GM12878 (cell line): Measurements from ENCODE around the gene MEGF6. TPM values are rescaled to one million over a fixed set of nuclear protein-coding genes. Genes with fewer than 3 reads are reported as not detected.

Experiments used
- ATAC-seq: fragments of 200-7000 bp; cut with Tn5 transposase; 3 replicates; pipeline ENCODE4 v1.9.1; 2020; ENCODE audit warnings: mild to moderate bottlenecking, moderate library complexity
- BruUV-seq: library from RNA; stranded (reverse); fragments of 400-500 nt; replicated peaks from 2 replicates; lab custom pipeline; 2021; lab: Mats Ljungman, UMichigan
- CTCF ChIA-PET: fragments of 300-600 bp; sonication (Branson Sonifier 250); formaldehyde crosslinking; extraction: SDS; loops from one replicate; lab custom pipeline; 2021; ENCODE audit warnings: inconsistent platforms; lab: Yijun Ruan, JAX
- POLR2A ChIA-PET: fragments of 350-600 bp; formaldehyde crosslinking; extraction: SDS; loops from one replicate; lab custom pipeline; 2021; ENCODE audit warnings: inconsistent platforms; lab: Charles Lee
- RAD21 ChIA-PET: fragments of 300-600 bp; sonication (Branson Sonifier 250); formaldehyde crosslinking; loops from one replicate; lab custom pipeline; 2023; ENCODE audit warnings: antibody characterized with exemption; ENCODE audit not compliant: unreplicated experiment; lab: Charles Lee
- SMC1A ChIA-PET: fragments of 300-600 bp; sonication (Branson Sonifier 250); formaldehyde crosslinking; loops from one replicate; lab custom pipeline; 2023; ENCODE audit not compliant: unreplicated experiment, uncharacterized antibody; lab: Charles Lee
- DNase-seq: peaks from one replicate; pipeline ENCODE4 v3.0.0-alpha.2; 2011; ENCODE audit warnings: low read depth, low spot score
- FAIRE-seq: peaks from 3 replicates; lab custom pipeline; 2011; peaks lifted over from hg19 to GRCh38; lab: Jason Lieb, UNC
- H2AFZ ChIP-seq: 2 replicates; pipeline ENCODE4 v1.6.0; 2011; ENCODE audit warnings: low read depth, low read length, control low read depth; ENCODE audit not compliant: control insufficient read depth
- H3K27ac ChIP-seq: 2 replicates; pipeline ENCODE4 v1.5.1; 2011; ENCODE audit warnings: control low read depth; ENCODE audit not compliant: control insufficient read depth, insufficient read depth
- H3K27me3 ChIP-seq, 2 experiments: replicated peaks in 1 of 2; 2 replicates each; pipeline versions ENCODE4 v1.6.0 to v1.6.1; 2011; ENCODE audit warnings: low read length in 1 of 2; ENCODE audit not compliant: control insufficient read depth in 2 of 2, insufficient read depth in 2 of 2
- H3K36me3 ChIP-seq, 2 experiments: 2 replicates each; pipeline ENCODE4 v1.5.1; 2011; ENCODE audit warnings: low read length in 1 of 2; ENCODE audit not compliant: control insufficient read depth in 2 of 2, insufficient read depth in 2 of 2
- H3K4me1 ChIP-seq: 2 replicates; pipeline ENCODE4 v1.6.1; 2011; ENCODE audit warnings: mild to moderate bottlenecking, low read length, moderate library complexity, mixed read lengths; ENCODE audit not compliant: control insufficient read depth, insufficient read depth
- H3K4me2 ChIP-seq: 2 replicates; pipeline ENCODE4 v1.6.0; 2011; ENCODE audit warnings: control low read depth; ENCODE audit not compliant: control insufficient read depth, insufficient read depth
- H3K4me3 ChIP-seq: fragments of 200-600 bp; sonication (generic); 2 replicates; pipeline ENCODE4 v1.5.1; 2016
- H3K79me2 ChIP-seq: 2 replicates; pipeline ENCODE4 v1.6.0; 2011; ENCODE audit warnings: low read length; ENCODE audit not compliant: control insufficient read depth, insufficient read depth
- H3K9ac ChIP-seq: 2 replicates; pipeline ENCODE4 v1.8.0; 2011; ENCODE audit warnings: low read length, control low read depth, mixed read lengths; ENCODE audit not compliant: control insufficient read depth, insufficient read depth
- H3K9me3 ChIP-seq: replicated peaks from 3 replicates; pipeline ENCODE4 v1.5.1; 2011; ENCODE audit warnings: mild to moderate bottlenecking, low read length; ENCODE audit not compliant: control insufficient read depth, insufficient read depth
- H4K20me1 ChIP-seq: 2 replicates; pipeline ENCODE4 v1.6.0; 2011; ENCODE audit not compliant: control insufficient read depth, insufficient read depth
- ATF2 ChIP-seq: IDR thresholded peaks from 2 replicates; pipeline ENCODE4 v1.6.1; 2012; ENCODE audit warnings: low read length, inconsistent platforms
- CREM ChIP-seq: IDR thresholded peaks from 2 replicates; pipeline ENCODE4 v1.6.1; 2014; ENCODE audit warnings: antibody characterized with exemption, low read depth
- HDAC6 ChIP-seq: fragments of 200-600 bp; sonication (generic); IDR thresholded peaks from one replicate; pipeline ENCODE4 v1.8.0; 2017; ENCODE audit warnings: antibody characterized with exemption; ENCODE audit not compliant: unreplicated experiment
- HDGF ChIP-seq: fragments of 450-650 bp; IDR thresholded peaks from 2 replicates; pipeline ENCODE4 v1.6.1; 2016; ENCODE audit warnings: antibody characterized with exemption
- IKZF1 ChIP-seq: fragments of 450-650 bp; conservative IDR thresholded peaks from 2 replicates; pipeline ENCODE4 v1.6.1; 2017; ENCODE audit warnings: antibody characterized with exemption, mild to moderate bottlenecking
- NR2F1 ChIP-seq: fragments of 450-650 bp; conservative IDR thresholded peaks from 2 replicates; pipeline ENCODE4 v1.6.1; 2017; ENCODE audit warnings: mild to moderate bottlenecking
- SMC3 ChIP-seq: IDR thresholded peaks from 2 replicates; pipeline ENCODE4 v1.6.1; 2011; ENCODE audit warnings: low read length, improper control_type of control experiment, borderline replicate concordance
- STAT1 ChIP-seq: fragments of 450-650 bp; conservative IDR thresholded peaks from 2 replicates; pipeline ENCODE4 v1.6.1; 2014; ENCODE audit warnings: antibody characterized with exemption, mild to moderate bottlenecking
- USF2 ChIP-seq: IDR thresholded peaks from 2 replicates; pipeline ENCODE4 v1.6.1; 2011; ENCODE audit warnings: low read depth, low read length, improper control_type of control experiment, borderline replicate concordance
- ZNF592 ChIP-seq: fragments of 450-650 bp; IDR thresholded peaks from 2 replicates; pipeline ENCODE4 v1.6.1; 2017; ENCODE audit warnings: mild to moderate bottlenecking, moderate library complexity
- ZSCAN29 ChIP-seq: fragments of 450-650 bp; IDR thresholded peaks from 2 replicates; pipeline ENCODE4 v1.6.1; 2017; ENCODE audit warnings: mild to moderate bottlenecking, moderate library complexity
- WGBS: methylation state at CpG from one replicate; pipeline ENCODE4 v1.1.6; 2016; ENCODE audit warnings: low lambda C conversion rate; ENCODE audit not compliant: insufficient replicate concordance, insufficient coverage; ENCODE audit errors: missing lambda C conversion rate; 5-methylcytosine and 5-hydroxymethylcytosine counted together
- in situ Hi-C: fragments of 300-500 bp; cut with MboI; formaldehyde crosslinking; loops from 9 replicates; pipeline ENCODE4 v1.14.3; 2018; ENCODE audit warnings: mixed read lengths
- intact Hi-C: fragments of 100-400 bp; cut with micrococcal nuclease; formaldehyde crosslinking; loops from one replicate; pipeline ENCODE4 v1.14.2; 2022; ENCODE audit not compliant: unreplicated experiment
- polyA plus RNA-seq, 11 experiments: library from polyadenylated mRNA; depleted of rRNA in 4 of 11; unstranded in 6 of 11; stranded (reverse) in 5 of 11; fragments of >200 nt; fragmentation: Nextera tagmentation in 4 of 11; fragmentation: Illumina TruSeq in 1 of 11; extraction: Ambion mirVana in 4 of 11; extraction: Trizol in 1 of 11; gene quantifications; 1 replicate in 1 of 11; 2 replicates in 10 of 11; pipeline versions ENCODE4 v1.2.1 to v1.2.3, GENCODE V29; 2011 to 2016; ENCODE audit warnings: inconsistent platforms in 2 of 11, missing spikeins in 2 of 11, low read depth in 1 of 11
- total RNA-seq, 4 experiments: library from RNA; depleted of rRNA in 3 of 4; stranded (reverse); fragments of >200 nt in 3 of 4; fragmentation: Illumina TruSeq in 1 of 4; extraction: Trizol in 1 of 4; gene quantifications; 2 replicates each; pipeline versions ENCODE4 v1.2.1 to v1.2.3, GENCODE V29; 2013 to 2021
- TF ChIP-seq, protein P1 (sequence below): IDR thresholded peaks from 2 replicates; pipeline ENCODE4 v1.6.1; 2011; ENCODE audit warnings: low read depth, mild to moderate bottlenecking, low read length, moderate library complexity, borderline replicate concordance; ENCODE audit errors: extremely low read depth
- TF ChIP-seq, protein P2 (sequence below): IDR thresholded peaks from 2 replicates; pipeline ENCODE4 v1.6.1; 2011; ENCODE audit warnings: borderline replicate concordance, low read depth, mild to moderate bottlenecking, moderate library complexity, mixed read lengths, low read length; ENCODE audit not compliant: insufficient read depth; ENCODE audit errors: extremely low read length

Gene MEGF6
- total and polyA plus RNA-seq, 10 of the 15 experiments (the other 5 are each of a cell fraction or from before 2014, with no cell fraction given), result 0.03 to 0.41 TPM; not detected in 8

GRCh38 chr1:3519301-3519885 is 91.9 kb downstream of the MEGF6 start (continued):
- TF ChIP-seq HDGF (no peak), HDAC6 (no peak), ZSCAN29 (no peak), IKZF1 (no peak)
- TF ChIP-seq, protein P1, sequence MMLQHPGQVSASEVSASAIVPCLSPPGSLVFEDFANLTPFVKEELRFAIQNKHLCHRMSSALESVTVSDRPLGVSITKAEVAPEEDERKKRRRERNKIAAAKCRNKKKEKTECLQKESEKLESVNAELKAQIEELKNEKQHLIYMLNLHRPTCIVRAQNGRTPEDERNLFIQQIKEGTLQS, result no peak

- POLR2A ChIA-PET, result no interaction called here
- RAD21 ChIA-PET, result no interaction called here
- CTCF ChIA-PET, result interaction anchor here (1.2 kb wide), 1 partner anchor 240 kb away, joined by 4 read pairs; no protein-coding TSS in a partner anchor
- ATAC-seq, result no peak
- no peaks in the 10 kb centered on the region; a peak in 1 of 4 replicates for H3K27me3 ChIP-seq
- no peak overlapping the region for H3K27ac ChIP-seq
- intact Hi-C loops (no loop called here), in situ Hi-C loops (no loop called here)
- no peaks in the 10 kb centered on the region for H3K4me1 ChIP-seq
- H3K36me3 ChIP-seq, result no peaks in the 10 kb centered on the region
- DNase-seq, result no peak
- H2AFZ ChIP-seq, result no peak overlapping the region
- no TSS peak for BruUV-seq
- no peak overlapping the region for H3K4me3 ChIP-seq
- no peak for FAIRE-seq
- no peak overlapping the region for H3K4me2 ChIP-seq
- SMC1A ChIA-PET, result no interaction called here
- H3K79me2 ChIP-seq, result no peaks in the 10 kb centered on the region
- no peak overlapping the region for H3K9ac ChIP-seq
- 32% methylated on average over 8 of the region's 8 CpGs for WGBS
- no peaks in the 10 kb centered on the region for H3K9me3 ChIP-seq
- no peaks in the 10 kb centered on the region for H4K20me1 ChIP-seq
- no peak for TF ChIP-seq ZSCAN29
- no peak for TF ChIP-seq SMC3
- TF ChIP-seq NR2F1, result no peak
- TF ChIP-seq ATF2, result no peak
- TF ChIP-seq USF2, result no peak
- TF ChIP-seq ZNF592, result no peak
- TF ChIP-seq, protein P2, sequence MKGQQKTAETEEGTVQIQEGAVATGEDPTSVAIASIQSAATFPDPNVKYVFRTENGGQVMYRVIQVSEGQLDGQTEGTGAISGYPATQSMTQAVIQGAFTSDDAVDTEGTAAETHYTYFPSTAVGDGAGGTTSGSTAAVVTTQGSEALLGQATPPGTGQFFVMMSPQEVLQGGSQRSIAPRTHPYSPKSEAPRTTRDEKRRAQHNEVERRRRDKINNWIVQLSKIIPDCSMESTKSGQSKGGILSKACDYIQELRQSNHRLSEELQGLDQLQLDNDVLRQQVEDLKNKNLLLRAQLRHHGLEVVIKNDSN, result no peak
- no peak for TF ChIP-seq CREM
- no peak for TF ChIP-seq STAT1
These were observed 92.6 kb downstream of the MEGF6 start for GRCh38 chr1:3518756-3519155.
